HG02973 (cell line): ENCODE data around the gene CHRNA4.

Experiments used
- ATAC-seq: cut with Tn5 transposase; IDR thresholded peaks from one replicate; pipeline ENCODE4 v1.9.1; 2021; ENCODE audit warnings: moderate library complexity; ENCODE audit not compliant: unreplicated experiment

The CHRNA4 gene

DNA sequence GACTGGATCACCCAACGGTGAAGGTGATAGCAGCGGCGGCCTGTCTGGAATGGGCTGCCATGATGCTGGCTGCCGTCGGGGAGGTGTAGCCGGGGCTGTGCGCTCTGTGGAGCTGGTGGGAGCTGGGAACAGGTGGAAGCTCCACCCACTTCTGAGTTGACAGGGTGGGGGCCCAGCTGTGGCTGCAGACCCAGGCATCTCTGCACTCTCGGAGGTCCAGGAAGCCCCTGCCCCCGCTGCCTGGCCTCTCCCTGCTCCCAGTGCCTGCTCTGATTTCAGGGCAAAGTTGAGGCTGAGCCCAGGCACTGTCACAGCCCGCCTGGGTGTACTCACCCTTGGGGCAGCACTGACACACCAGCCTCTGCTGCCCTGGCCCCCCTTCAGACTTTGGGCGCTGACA is 18.1 kb upstream of the CHRNA4 start:
- ATAC-seq, result no peak

- no peak for ATAC-seq
These were observed 17.5 kb upstream of the CHRNA4 start for GRCh38 chr20:63378626-63379025.

DNA sequence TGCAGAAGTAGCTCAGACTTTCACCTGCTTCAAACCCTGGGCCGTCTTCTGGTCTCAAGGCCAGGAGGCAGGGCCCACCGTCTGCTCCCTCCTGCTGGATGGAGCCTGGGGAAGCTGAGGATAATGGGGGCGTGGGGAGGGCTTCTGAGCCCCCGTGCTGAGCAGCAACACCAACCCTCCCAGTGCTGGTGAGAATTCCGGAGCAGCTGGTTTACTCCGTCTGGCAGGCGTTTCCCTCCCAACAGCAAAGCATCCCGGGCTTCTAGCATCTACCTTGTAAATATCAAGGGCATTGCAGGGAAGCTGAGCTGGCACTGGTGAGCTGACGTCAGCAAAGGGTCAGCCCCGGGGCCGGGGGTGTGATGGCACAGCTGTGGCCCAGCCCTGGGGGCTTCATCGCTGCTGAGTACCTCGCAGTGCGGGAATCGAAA is 16.8 kb upstream of the CHRNA4 start:
- no peak for ATAC-seq

- ATAC-seq, result no peak
These were observed 16.2 kb upstream of the CHRNA4 start for GRCh38 chr20:63377256-63377941.

GRCh38 chr20:63376283-63377250 is 15.4 kb upstream of the CHRNA4 start:
- ATAC-seq, result no peak

- no peak for ATAC-seq
These were observed 14.3 kb upstream of the CHRNA4 start for GRCh38 chr20:63375438-63375837.

DNA sequence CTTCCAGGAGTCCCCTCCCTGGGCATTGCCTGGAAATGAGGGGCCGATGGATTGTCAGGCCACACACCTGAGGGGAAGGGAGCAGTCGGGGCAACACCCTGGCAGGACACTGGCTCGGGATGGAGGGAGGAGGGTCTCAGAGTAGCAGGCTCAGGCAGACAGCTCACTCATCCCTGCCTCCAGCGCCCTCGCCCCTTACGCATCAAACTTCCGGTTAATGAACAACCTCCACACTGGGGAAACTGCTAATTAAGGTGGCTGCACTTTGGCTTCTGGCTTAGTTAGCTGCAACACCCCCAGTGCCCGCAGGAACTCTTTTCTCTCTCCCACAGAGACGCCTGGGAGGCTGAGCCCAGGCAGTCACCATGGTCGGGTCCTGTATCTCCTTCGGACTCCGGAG is 13.4 kb upstream of the CHRNA4 start:
- ATAC-seq, result no peak

GRCh38 chr20:63373996-63374395 is 12.8 kb upstream of the CHRNA4 start:
- no peak for ATAC-seq

GRCh38 chr20:63372971-63373885 is 12.1 kb upstream of the CHRNA4 start:
- no peak for ATAC-seq

GRCh38 chr20:63371291-63371865 is 10.2 kb upstream of the CHRNA4 start:
- ATAC-seq, result no peak

GRCh38 chr20:63370618-63371187 is 9.6 kb upstream of the CHRNA4 start:
- no peak for ATAC-seq

GRCh38 chr20:63369724-63370617 is 8.8 kb upstream of the CHRNA4 start:
- no peak for ATAC-seq

DNA sequence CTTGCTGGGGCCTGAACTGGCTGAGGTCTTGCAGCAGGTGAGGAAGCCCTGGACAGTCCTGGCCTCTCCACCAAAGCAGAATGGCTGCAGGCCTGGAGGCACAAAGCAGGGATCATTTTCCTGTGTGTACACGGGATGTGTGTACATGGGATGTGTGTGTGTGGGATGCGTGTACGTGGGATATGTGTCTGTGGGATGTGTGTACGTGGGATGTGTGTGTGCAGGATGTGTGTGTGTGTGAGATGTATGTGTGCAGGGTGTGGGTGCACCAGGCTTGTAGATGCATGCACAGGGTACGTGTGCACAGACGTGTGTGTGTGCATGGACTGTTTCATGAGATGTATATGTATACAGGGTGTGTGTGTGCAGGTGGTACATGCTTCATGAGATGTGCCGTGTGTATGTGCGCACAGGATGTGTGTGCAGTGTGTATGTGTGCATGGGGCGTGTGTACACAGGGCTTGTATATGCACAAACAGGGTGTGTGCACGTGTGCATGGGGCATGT is 7.9 kb upstream of the CHRNA4 start:
- no peak for ATAC-seq

DNA sequence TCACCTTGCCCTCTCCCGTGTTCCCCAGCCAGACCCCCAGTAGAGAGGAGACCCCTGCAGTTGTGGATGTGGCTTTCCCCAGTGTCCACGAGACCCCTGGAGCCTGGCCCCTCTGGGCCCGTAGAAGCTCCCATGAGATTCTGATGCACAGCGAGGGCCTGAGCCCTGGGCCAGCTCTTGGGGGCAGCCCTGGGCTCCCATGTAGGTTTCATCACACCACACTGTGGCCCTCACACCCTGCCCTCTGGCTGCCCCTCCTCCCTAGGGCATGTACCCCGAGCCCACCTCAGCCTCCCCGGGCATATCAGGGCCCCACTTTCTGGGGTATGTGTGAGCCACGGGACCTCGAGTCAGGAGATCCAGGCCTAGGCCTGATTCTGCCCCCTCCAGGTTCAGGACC is 7.0 kb upstream of the CHRNA4 start:
- no peak for ATAC-seq

- no peak for ATAC-seq
These were observed 6.4 kb upstream of the CHRNA4 start for GRCh38 chr20:63367446-63368055.

DNA sequence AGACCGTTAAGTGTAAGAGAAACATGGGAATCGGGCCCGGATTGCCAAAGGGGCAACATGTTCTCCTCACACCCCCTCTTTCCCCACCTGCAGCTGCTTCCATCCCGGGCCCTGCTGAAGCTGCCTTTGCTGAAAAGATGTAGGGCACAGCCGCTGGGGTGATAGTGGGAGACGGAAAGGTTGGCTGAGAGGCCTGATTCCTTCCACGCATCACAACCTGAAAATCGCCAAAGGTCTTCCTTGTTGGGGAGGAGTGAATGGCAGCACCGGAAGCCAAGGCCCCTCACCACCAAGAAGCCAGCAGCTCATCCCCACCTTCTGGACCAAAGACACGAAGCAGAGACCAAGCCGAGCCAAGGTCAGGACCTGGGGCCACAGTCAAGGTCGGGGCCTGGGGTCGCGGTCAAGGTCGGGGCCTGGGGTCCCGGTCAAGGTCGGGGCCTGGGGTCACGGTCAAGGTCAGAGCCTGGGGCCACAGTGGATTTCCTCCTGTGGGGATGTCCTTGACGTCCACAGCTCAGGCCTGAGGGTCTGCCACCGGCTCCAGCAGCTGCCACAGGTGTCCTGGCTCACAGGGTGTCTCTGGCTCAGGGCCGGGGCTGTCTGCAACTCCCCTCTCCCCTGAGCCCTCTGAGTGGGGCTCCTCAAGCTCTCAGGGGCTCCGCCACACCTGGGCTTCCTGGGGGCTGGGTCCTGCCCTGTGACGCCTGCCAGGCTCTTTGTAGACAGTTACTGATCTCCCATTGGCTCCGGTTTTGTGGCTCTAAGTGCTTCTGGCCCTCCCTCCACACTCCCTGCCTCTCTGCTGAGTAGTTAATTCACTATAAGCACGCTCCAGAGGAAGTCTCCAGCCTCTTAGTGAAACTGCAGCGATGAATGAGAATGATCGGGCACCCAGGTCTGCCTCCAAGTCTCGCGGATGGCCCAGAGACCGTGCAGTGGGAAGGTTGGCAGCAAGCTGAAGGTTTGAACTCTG is 5.5 kb upstream of the CHRNA4 start:
- no peak for ATAC-seq

GRCh38 chr20:63365601-63366389 is 4.6 kb upstream of the CHRNA4 start:
- no peak for ATAC-seq
